NCI-H1417 (cell line): ENCODE results near the gene FAF1.
"Not testable (repeated sequence)": the region's sequence is repeated elsewhere in the genome, so short reads cannot be mapped to it uniquely, and the experiment has no call there.

Experiments
- DNase-seq, 3 experiments: peaks; one replicate each; lab custom pipeline; 2025; lab: John Stamatoyannopoulos, UW

The FAF1 gene

GRCh38 chr1:50851034-50851433 is 109.0 kb downstream of the FAF1 start:
- no peak for DNase-seq

- no peak for DNase-seq
Observed at GRCh38 chr1:50847303-50847702, 112.8 kb downstream of the FAF1 start.

- DNase-seq = no peak
Observed at GRCh38 chr1:50846224-50846839, 113.7 kb downstream of the FAF1 start.

GRCh38 chr1:50841791-50842387 is 118.2 kb downstream of the FAF1 start:
- no peak for DNase-seq

GRCh38 chr1:50836117-50836516 is 124.0 kb downstream of the FAF1 start:
- no peak for DNase-seq

GRCh38 chr1:50833216-50833615 is 126.9 kb downstream of the FAF1 start:
- no peak for DNase-seq

GRCh38 chr1:50832167-50832566 is 127.9 kb downstream of the FAF1 start:
- no peak for DNase-seq

- no peak for DNase-seq
Observed at GRCh38 chr1:50831300-50832061, 128.6 kb downstream of the FAF1 start.

- no peak for DNase-seq
Observed at GRCh38 chr1:50830621-50831020, 129.4 kb downstream of the FAF1 start.

- peak in 1 of 3 experiments; percentile 36 for DNase-seq
Observed at GRCh38 chr1:50829014-50829958, 130.8 kb downstream of the FAF1 start.

GRCh38 chr1:50827546-50827945 is 132.5 kb downstream of the FAF1 start:
- no peak for DNase-seq

- not testable (repeated sequence) for DNase-seq
Observed at GRCh38 chr1:50826792-50827191, 133.3 kb downstream of the FAF1 start.

- no peak for DNase-seq
Observed at GRCh38 chr1:50822035-50822776, 137.9 kb downstream of the FAF1 start.

GRCh38 chr1:50820545-50820944 is 139.5 kb downstream of the FAF1 start:
- no peak for DNase-seq

- no peak for DNase-seq
Observed at GRCh38 chr1:50812346-50812745, 147.7 kb downstream of the FAF1 start.

GRCh38 chr1:50808296-50808695 is 151.8 kb downstream of the FAF1 start:
- no peak for DNase-seq

GRCh38 chr1:50796272-50796671 is 163.8 kb downstream of the FAF1 start:
- no peak for DNase-seq

GRCh38 chr1:50793521-50793920 is 166.5 kb downstream of the FAF1 start:
- DNase-seq = no peak

GRCh38 chr1:50787266-50787665 is 172.8 kb downstream of the FAF1 start:
- DNase-seq = no peak

GRCh38 chr1:50783286-50783685 is 176.8 kb downstream of the FAF1 start:
- DNase-seq = no peak

GRCh38 chr1:50780797-50781196 is 179.3 kb downstream of the FAF1 start:
- DNase-seq = no peak
